Smooth muscle cell (in vitro differentiated cells): Measurements from ENCODE around the gene NTN1. TPM values are rescaled to one million over a fixed set of nuclear protein-coding genes. Genes with fewer than 3 reads are reported as not detected.

Source experiments
- DNase-seq: peaks from one replicate; lab custom pipeline; 2025; ENCODE audit not compliant: unreplicated experiment; lab: John Stamatoyannopoulos, UW
- H2AFZ ChIP-seq: fragments of 200-600 bp; sonication (generic); 2 replicates; pipeline ENCODE4 v1.6.0; 2016; ENCODE audit warnings: antibody characterized with exemption, low read depth, mild to moderate bottlenecking
- H3F3A ChIP-seq: fragments of 200-600 bp; sonication (generic); 2 replicates; pipeline ENCODE4 v1.6.0; 2017; ENCODE audit warnings: antibody characterized with exemption, low read depth
- H3K27ac ChIP-seq: fragments of 200-600 bp; sonication (generic); 2 replicates; pipeline ENCODE4 v1.5.1; 2016; ENCODE audit warnings: low read depth, mild to moderate bottlenecking
- H3K27me3 ChIP-seq: fragments of 200-600 bp; sonication (generic); 2 replicates; pipeline ENCODE4 v1.6.1; 2016; ENCODE audit warnings: low read depth, mild to moderate bottlenecking
- H3K36me3 ChIP-seq: fragments of 200-600 bp; sonication (generic); 2 replicates; pipeline ENCODE4 v1.5.1; 2016; ENCODE audit warnings: low read depth
- H3K4me1 ChIP-seq: fragments of 200-600 bp; sonication (generic); 2 replicates; pipeline ENCODE4 v1.5.1; 2016; ENCODE audit warnings: low read depth
- H3K4me2 ChIP-seq: fragments of 200-600 bp; sonication (generic); 2 replicates; pipeline ENCODE4 v1.6.0; 2016; ENCODE audit warnings: mild to moderate bottlenecking
- H3K4me3 ChIP-seq: fragments of 200-600 bp; sonication (generic); 2 replicates; pipeline ENCODE4 v1.5.1; 2016; ENCODE audit warnings: mild to moderate bottlenecking
- H3K79me2 ChIP-seq: fragments of 200-600 bp; sonication (generic); 2 replicates; pipeline ENCODE4 v1.6.0; 2016; ENCODE audit warnings: low read depth, mild to moderate bottlenecking
- H3K9ac ChIP-seq: fragments of 200-600 bp; sonication (generic); 2 replicates; pipeline ENCODE4 v1.6.0; 2016; ENCODE audit warnings: low read depth
- H3K9me3 ChIP-seq: fragments of 200-600 bp; sonication (generic); replicated peaks from 2 replicates; pipeline ENCODE4 v1.5.1; 2016; ENCODE audit warnings: low read depth
- H4K20me1 ChIP-seq: fragments of 200-600 bp; sonication (generic); 2 replicates; pipeline ENCODE4 v1.6.0; 2016; ENCODE audit warnings: low read depth
- WGBS: methylation state at CpG from one replicate; pipeline ENCODE4 v1.1.7; 2016; ENCODE audit warnings: low lambda C conversion rate; 5-methylcytosine and 5-hydroxymethylcytosine counted together
- polyA plus RNA-seq: library from polyadenylated mRNA; unstranded; fragments of >200 nt; fragmentation: Nextera tagmentation; extraction: Ambion mirVana; gene quantifications from 2 replicates; pipeline ENCODE4 v1.2.1, GENCODE V29; 2016
- total RNA-seq: library from RNA; depleted of rRNA; stranded (reverse); fragments of >200 nt; gene quantifications from 2 replicates; pipeline ENCODE4 v1.2.3, GENCODE V29; 2014
- TF ChIP-seq, protein P1 (sequence below): fragments of 200-600 bp; sonication (generic); IDR thresholded peaks from 2 replicates; pipeline ENCODE4 v1.5.1; 2017; ENCODE audit warnings: borderline replicate concordance, mild to moderate bottlenecking, antibody characterized with exemption; ENCODE audit not compliant: insufficient read depth, poor library complexity, severe bottlenecking

Gene NTN1
- total and polyA plus RNA-seq, 2 experiments from 2014 or later, result 0.07 to 0.72 TPM

DNA sequence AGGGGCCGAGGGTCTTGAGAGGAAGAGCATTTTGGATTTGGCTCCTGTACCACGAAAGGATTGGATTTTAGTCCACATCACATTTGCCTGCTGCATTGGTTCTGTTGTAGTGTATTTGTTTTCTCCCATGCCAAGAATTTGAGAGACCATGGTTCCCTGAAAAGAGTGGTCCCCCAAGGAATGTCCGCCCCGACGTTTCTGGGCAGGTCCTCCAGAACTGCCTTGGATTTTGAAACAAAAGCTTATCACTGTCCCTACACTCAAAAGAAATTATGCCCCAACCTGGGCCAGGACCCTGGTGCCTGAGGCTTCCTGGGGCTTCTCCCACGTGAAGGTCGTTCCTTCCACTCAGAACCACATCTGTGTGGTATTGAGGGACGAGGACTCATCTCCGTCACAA is 10.8 kb downstream of the NTN1 start:
- H3K79me2 ChIP-seq, result no peaks in the 10 kb centered on the region
- H3K9me3 ChIP-seq, result no peaks in the 10 kb centered on the region
- H3K4me3 ChIP-seq, result no peak overlapping the region
- H3K27ac ChIP-seq, result no peak overlapping the region
- no peaks in the 10 kb centered on the region for H4K20me1 ChIP-seq
- peaks cover 36% of the 10 kb centered on the region for H3K27me3 ChIP-seq
- WGBS, result 89% methylated on average over 9 of the region's 9 CpGs
- no peaks in the 10 kb centered on the region for H3K36me3 ChIP-seq
- no peaks in the 10 kb centered on the region for H3F3A ChIP-seq
- DNase-seq, result no peak
- peaks cover 8% of the 10 kb centered on the region for H3K4me1 ChIP-seq
- no peak overlapping the region for H2AFZ ChIP-seq
- TF ChIP-seq, protein P1, sequence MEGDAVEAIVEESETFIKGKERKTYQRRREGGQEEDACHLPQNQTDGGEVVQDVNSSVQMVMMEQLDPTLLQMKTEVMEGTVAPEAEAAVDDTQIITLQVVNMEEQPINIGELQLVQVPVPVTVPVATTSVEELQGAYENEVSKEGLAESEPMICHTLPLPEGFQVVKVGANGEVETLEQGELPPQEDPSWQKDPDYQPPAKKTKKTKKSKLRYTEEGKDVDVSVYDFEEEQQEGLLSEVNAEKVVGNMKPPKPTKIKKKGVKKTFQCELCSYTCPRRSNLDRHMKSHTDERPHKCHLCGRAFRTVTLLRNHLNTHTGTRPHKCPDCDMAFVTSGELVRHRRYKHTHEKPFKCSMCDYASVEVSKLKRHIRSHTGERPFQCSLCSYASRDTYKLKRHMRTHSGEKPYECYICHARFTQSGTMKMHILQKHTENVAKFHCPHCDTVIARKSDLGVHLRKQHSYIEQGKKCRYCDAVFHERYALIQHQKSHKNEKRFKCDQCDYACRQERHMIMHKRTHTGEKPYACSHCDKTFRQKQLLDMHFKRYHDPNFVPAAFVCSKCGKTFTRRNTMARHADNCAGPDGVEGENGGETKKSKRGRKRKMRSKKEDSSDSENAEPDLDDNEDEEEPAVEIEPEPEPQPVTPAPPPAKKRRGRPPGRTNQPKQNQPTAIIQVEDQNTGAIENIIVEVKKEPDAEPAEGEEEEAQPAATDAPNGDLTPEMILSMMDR, result no peak
- H3K9ac ChIP-seq, result no peak overlapping the region
- no peak overlapping the region for H3K4me2 ChIP-seq

DNA sequence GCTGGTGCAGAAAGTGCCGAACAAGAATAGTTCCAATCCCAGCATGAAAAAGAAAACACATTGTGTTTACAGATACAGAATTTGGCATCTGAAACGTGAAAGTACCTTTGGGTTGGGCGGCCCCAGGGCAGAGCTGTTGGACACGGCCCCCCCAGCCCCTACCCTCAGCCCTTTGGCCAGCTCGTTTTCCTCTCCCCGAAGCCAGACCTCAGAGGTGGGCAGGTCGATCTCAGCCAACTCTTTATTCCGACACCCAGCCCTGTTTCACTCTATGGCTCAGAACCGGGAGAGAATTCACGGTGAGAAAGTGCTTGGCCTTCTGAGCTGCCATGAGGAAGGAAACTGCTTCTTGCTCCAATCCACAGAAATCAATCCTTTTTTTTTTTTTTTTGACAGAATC is 11.3 kb downstream of the NTN1 start:
- H3K9me3 ChIP-seq, result no peaks in the 10 kb centered on the region
- no peak overlapping the region for H3K4me2 ChIP-seq
- H3K9ac ChIP-seq, result no peak overlapping the region
- H3K79me2 ChIP-seq, result no peaks in the 10 kb centered on the region
- no peak overlapping the region for H2AFZ ChIP-seq
- H4K20me1 ChIP-seq, result no peaks in the 10 kb centered on the region
- H3K36me3 ChIP-seq, result no peaks in the 10 kb centered on the region
- TF ChIP-seq, protein P1, result no peak
- DNase-seq, result no peak
- no peak overlapping the region for H3K27ac ChIP-seq
- WGBS, result 88% methylated on average over 10 of the region's 10 CpGs
- H3K27me3 ChIP-seq, result peaks cover 34% of the 10 kb centered on the region
- peaks cover 8% of the 10 kb centered on the region for H3K4me1 ChIP-seq
- H3K4me3 ChIP-seq, result no peak overlapping the region
- no peaks in the 10 kb centered on the region for H3F3A ChIP-seq

DNA sequence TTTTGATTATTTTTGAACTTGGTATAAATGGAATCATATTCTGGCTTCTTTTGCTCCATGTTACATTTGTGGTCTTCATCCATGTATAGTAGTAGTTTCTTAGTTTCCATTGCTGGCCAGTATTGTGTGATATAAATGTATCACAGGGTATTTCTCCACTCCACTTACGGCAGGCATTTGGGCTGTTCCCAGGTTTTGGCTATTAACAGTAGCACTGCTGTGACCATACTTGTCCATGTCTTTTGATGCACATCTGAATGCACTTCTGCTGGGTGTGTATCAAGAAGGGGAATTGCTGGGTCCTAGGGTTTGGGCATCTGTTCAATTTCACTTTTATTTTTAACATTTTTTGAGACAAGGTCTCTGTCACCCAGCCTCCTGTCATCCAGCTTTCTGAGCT is 13.9 kb downstream of the NTN1 start:
- no peaks in the 10 kb centered on the region for H3K4me1 ChIP-seq
- no peaks in the 10 kb centered on the region for H4K20me1 ChIP-seq
- TF ChIP-seq, protein P1, result no peak
- H3F3A ChIP-seq, result no peaks in the 10 kb centered on the region
- H3K27ac ChIP-seq, result no peak overlapping the region
- no peak overlapping the region for H3K9ac ChIP-seq
- H3K4me2 ChIP-seq, result no peak overlapping the region
- H3K4me3 ChIP-seq, result no peak overlapping the region
- H2AFZ ChIP-seq, result no peak overlapping the region
- WGBS, result 96% methylated on average over 1 of the region's 1 CpG
- no peaks in the 10 kb centered on the region for H3K79me2 ChIP-seq
- peaks cover 14% of the 10 kb centered on the region for H3K27me3 ChIP-seq
- H3K9me3 ChIP-seq, result peaks cover 4% of the 10 kb centered on the region
- H3K36me3 ChIP-seq, result no peaks in the 10 kb centered on the region
- no peak for DNase-seq

DNA sequence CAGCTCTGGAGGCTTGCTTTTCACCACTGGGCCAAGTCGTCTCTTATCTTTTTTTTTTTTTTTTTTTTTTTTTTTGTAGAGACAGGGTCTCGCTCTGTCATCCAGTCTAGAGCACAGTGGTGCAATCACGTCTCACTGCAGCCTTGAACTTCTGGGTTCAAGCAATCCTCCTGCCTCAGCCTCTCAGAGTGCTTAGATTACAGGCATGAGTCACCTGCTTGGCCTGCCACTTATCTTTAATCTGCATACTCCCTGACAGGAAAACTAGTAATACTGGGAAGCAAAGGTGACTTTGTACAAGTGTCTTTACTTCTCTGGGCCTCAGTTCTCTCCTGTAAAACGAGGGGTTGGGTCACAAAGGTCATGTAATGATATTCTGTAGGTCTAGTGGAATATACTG is 15.0 kb downstream of the NTN1 start:
- Histone ChIP-seq H3K36me3 (no peaks in the 10 kb centered on the region), H3K9me3 (peaks cover 4% of the 10 kb centered on the region), H3K79me2 (no peaks in the 10 kb centered on the region), H3F3A (no peaks in the 10 kb centered on the region), H3K4me2 (no peak overlapping the region), H3K4me1 (no peaks in the 10 kb centered on the region), H3K9ac (no peak overlapping the region), H3K27me3 (peaks cover 5% of the 10 kb centered on the region), H2AFZ (no peak overlapping the region), H3K27ac (no peak overlapping the region), H4K20me1 (no peaks in the 10 kb centered on the region), H3K4me3 (no peak overlapping the region)
- TF ChIP-seq, protein P1, result no peak
- DNase-seq, result no peak
- WGBS, result 59% methylated on average over 4 of the region's 4 CpGs
